Raji (cell line): ENCODE data around the gene DIP2C.

Source experiments
- POLR2A ChIP-seq: IDR thresholded peaks from 2 replicates; pipeline ENCODE4 v1.6.1; 2011; ENCODE audit warnings: low read depth, low read length, control low read depth; ENCODE audit not compliant: insufficient read depth

The DIP2C gene

GRCh38 chr10:558891-559766 lies 130.3 kb downstream of the DIP2C start:
- TF ChIP-seq POLR2A, result no peak

GRCh38 chr10:558364-558763 lies 131.1 kb downstream of the DIP2C start:
- no peak for TF ChIP-seq POLR2A

DNA sequence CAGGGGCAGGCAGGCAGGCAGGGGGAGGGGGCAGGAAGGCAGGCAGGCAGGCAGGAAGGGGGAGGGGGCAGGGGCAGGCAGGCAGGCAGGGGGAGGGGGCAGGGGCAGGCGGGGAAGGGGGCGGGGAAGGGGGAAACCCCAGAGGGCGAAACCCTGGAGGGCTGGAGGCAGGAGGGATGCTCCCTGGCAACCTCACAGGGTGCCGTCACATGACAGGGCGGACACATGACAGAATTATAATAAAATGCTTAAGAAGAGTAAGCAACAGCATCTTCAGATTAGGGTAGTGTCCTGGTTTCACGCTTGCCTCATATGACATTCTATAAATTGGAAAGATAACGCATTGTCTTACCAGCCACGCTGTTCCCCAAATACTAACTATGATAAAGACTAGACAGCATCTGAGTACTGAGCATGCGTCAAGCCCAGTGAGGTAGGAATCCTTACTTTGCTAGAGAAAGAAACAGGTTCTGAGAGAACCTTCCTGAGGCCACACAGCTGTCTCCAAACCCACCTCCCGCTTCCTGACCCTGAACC lies 131.6 kb downstream of the DIP2C start:
- TF ChIP-seq POLR2A, result no peak

GRCh38 chr10:556971-557637 lies 132.4 kb downstream of the DIP2C start:
- no peak for TF ChIP-seq POLR2A

GRCh38 chr10:555682-556350 lies 133.7 kb downstream of the DIP2C start:
- TF ChIP-seq POLR2A, result no peak

DNA sequence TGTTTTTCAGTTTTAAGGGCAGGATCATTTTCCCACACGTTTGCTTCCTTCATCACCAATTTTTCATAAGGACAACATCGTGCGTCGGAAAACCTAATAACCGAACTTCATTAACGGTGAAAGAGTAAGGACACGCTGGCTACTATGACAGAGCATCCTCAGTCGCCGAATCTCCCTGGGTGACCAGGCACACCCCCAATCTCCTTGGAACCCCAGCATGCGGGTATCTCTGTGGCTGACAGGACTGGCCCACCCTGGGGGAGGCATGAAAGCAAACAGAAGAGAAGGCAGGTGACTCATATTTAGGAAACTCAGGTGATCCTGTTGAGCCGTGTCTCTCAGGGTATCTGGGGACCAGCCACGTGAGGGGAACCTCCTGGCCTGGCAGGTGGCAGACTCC lies 134.2 kb downstream of the DIP2C start:
- no peak for TF ChIP-seq POLR2A

GRCh38 chr10:554182-554848 lies 135.2 kb downstream of the DIP2C start:
- TF ChIP-seq POLR2A, result no peak

DNA sequence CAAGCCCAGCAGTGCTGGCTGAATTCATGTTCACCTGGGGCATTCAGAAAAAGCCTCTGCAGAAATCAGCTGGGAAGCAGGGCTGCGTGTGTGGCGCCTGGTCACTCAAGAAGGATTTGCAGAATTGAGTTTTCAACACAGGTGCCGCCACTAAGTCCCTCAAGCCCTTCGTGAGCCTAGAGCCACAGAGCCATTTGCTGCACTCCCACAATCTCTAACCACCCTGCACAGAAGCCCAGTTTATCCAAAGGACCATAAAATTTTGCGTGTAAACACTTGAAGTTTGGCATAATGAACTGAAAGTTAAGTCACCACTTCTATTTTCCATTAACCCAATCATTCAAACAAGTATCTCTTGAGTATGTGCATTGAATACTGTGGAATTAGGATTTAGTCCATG lies 136.2 kb downstream of the DIP2C start:
- no peak for TF ChIP-seq POLR2A

GRCh38 chr10:552679-553078 lies 136.8 kb downstream of the DIP2C start:
- TF ChIP-seq POLR2A, result no peak

DNA sequence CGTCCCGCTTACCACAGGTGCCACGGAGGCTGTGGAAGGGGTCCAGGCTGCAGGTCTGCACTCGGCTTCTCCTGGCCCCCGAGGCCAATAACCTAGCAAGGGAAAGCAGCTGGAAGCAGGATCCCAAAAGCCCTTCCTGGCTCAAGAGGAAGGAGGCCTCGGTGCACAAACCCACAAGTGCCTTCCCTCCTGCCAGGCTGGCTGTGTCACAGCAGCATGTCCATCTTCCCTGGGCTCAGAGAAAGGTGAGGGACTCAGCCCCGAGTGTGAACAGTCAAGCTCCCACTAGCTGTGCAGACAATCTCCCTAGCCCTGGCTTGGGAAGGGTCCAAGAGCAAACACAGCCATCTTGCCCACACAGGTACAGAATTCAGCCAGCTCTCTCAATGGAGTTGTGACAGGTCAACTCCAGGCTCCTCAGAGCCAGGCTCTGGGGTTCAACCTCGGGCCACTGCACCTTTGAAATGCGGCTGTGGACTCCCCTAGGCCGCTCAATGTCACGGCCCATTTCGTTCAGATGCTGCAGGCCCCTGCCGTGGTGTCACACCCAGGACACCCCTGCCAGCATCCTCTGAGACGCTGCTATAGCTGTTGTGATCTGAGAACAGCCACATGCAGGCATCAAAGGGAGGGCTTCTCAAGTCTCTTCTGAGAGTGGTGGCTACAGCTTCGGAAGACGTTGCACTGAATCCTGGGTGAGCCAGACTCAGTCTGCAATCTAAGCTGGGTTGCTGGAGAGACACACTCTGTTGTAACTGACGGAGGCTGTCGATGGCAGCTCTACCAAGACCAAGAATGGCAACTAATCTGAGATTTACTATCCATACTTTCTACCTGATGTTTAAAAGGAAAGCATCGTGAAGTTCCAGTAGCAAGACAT lies 137.9 kb downstream of the DIP2C start:
- TF ChIP-seq POLR2A, result no peak

- TF ChIP-seq POLR2A, result no peak
These were observed 138.6 kb downstream of the DIP2C start for GRCh38 chr10:550665-551372.

DNA sequence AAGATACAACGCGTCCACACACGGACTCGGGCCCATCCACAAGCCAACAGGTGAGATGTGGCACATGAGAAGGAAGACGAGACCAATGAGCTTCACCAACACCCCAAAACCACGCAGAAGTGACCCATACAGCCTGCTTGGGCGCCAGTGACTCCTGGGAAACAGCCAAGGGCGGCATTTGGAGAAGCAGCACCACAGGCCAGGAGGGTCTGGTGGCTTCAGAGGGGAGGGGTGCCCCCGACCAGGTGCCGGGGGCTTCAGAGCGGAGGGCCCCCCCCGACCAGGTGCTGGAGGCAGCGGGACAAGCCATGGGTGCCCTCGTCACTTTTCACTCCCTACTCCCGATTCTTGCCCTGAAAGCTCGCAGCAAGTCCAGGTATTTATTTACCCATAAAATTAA lies 140.1 kb downstream of the DIP2C start:
- no peak for TF ChIP-seq POLR2A

GRCh38 chr10:548238-548901 lies 141.1 kb downstream of the DIP2C start:
- no peak for TF ChIP-seq POLR2A

DNA sequence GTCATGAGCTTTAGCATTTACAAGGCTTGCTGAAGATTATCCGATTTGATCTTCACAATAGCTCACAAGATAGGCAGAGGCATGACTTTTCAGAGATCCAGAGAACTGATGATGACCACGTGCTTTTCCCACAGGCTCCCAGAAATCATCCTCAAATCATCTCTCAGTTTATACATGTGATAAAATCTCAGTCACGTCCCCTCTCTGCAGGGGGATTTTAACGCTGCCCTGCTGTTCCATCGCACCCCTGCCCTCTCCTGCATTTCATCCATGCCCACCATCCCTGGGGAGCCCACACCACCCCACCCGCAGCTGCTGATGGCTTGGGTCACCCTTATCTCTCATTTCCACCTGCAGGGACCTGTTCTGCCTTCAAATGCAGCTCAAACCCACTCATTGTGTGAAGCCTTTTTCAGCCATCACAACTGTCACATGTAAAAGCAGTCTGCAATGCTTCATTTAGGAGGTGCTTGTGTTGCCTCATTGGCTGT lies 141.8 kb downstream of the DIP2C start:
- no peak for TF ChIP-seq POLR2A
